Activated gamma-delta T cell treated with Interleukin-2 at 50 U/mL for 16 hours (primary cell): Measurements from ENCODE around the gene SPDYE6.
"Not testable (repeated sequence)": the region's sequence is repeated elsewhere in the genome, so short reads cannot be mapped to it uniquely, and the experiment has no call there.

Experiments
- DNase-seq: peaks from one replicate; pipeline ENCODE4 v3.0.0-alpha.2; 2020

The SPDYE6 gene

DNA sequence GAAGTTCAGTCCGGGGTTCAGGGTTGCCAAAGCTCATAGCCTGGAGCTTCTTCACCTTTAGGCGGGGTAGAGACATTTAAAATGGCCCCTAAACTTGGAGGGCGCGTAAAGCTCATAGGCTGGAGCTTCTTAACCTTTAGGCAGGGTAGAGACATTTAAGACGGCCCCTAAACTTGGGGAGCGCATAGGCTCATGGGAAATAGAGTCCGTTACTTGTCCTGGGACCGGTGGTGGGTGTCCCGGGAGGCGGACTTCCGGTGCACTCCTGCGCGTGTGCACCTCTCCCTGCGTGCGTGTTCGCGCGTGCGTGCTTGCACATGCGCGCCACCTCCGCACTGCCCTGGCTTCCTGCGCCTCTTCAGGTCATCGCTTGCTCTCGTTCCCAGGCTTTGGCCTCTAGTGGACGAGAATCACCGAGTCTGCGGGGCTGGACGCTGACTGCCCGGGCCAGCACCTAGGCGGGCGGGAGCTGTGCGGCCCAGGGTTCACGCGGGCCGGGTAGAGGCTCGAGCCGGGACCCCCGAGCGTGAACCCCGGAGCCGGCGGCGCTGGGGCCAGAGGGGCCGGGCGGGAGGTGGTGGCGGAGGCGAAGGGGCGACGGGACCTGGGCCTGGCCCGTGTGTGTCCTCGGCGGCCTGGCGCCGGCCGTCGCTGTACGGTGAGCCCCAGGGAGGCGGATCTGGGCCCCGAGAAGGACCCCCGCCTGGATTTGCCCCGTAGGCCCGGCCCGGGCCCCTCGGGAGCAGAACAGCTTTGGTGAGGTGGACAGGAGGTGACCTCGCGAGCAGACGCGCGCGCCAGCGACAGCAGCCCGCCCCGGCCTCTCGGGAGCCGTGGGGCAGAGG, 7.5 kb upstream of the SPDYE6 start:
- peak; percentile 93 for DNase-seq

DNA sequence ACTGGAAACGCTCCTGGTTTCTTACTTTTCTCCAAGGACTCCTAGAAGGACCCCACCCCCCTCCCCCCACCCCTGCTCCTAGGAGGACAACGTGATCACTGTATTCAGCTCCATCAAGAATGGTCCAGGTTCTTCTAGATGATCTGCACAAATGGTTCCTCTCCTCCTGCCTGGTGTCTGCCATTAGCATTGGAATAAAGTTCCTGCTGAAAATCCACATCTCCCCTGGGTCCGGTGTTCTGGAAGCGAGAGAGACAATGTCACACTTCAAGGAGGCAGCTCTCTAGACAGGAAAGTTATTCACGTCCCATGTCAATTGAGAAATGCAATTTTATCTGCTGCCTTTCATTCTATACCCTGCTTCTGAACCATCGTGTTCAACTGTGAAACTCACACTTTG, 9.3 kb downstream of the SPDYE6 start:
- DNase-seq = not testable (repeated sequence)

DNA sequence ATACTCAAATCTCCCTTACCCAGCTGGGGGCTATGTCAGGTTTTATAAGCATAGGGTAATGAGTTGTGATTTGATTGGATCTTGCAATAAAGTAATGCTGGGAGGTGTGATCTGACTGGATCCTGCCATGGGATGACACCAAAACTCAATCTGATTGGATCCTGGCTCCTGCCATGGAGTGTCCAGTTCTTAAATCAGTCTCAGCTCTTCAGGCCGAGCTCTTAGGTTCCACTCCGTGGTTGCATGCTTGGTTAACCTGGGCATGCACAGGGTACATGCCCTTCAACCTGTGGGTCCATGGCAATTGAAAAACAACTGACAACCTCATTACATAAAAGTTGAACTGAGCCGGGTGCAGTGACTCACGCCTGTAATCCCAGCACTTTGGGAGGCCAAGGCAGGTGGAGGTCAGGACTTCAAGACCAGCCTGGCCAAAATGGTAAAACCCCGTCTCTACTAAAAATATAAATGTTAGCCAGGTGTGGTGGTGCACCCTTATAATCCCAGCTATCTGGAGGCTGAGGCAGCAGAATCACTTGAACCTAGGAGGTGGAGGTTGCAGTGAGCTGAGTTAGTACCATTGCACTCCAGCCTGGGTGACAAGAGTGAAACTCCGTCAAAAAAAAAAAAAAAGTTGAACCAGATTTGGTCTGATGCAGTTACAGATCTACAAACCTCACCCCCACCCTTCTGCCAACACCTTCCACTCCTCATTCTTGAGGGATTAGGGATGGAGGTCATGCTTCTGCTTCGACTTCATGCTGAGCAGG, 15.5 kb downstream of the SPDYE6 start:
- not testable (repeated sequence) for DNase-seq

DNA sequence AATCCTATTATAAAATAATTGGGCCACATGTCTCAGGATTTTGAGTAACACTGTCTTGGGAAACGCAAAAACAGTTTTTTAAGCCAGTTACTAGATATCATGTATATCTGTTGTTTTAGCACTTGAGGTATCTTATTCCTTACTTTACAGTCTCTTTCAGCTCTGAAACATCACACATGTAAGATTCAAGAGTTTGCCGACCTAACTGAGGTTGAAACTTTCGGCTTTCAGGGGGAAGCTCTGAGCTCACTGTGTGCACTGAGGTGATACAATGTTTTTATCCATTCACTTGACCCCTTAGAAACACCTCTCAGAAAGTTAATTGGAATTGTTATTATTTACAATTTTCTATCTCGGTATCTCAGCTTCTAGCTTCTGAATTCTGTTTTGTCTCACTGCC, 18.8 kb downstream of the SPDYE6 start:
- not testable (repeated sequence) for DNase-seq

DNA sequence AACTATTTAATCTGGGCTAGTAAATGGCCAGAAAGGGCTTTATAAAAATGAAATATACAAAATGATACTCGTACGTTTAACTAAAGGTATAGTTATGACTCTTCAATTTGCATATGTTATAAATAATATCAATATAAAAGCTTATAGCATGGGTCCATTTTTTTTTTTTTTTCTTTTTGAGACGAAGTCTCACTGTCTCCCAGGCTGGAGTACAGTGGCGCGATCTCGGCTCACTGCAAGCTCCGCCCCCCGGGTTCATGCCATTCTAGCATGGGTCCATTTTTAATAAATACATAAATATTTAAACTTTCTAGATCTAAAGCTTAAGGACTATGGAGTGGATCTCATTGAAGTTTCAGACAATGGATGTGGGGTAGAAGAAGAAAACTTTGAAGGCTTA, 19.2 kb downstream of the SPDYE6 start:
- DNase-seq = not testable (repeated sequence)

DNA sequence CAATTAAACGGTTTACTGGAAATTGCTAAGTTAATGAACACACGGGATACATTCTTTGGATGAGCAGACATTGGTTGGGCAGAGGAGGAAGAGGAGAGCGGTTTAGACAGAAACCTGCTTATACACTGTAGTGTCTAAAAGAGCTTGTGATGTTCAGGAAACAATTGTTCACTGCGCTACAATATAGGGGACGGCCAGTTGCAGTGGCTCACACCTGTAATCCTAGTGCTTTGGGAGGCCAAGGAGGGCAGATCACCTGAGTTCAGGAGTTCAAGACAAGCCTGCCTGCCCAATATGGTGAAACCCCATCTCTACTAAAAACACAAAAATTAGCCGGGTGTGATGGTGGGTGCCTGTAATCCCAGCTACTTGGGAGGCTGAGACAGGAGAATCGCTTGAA, 20.7 kb downstream of the SPDYE6 start:
- DNase-seq = not testable (repeated sequence)

DNA sequence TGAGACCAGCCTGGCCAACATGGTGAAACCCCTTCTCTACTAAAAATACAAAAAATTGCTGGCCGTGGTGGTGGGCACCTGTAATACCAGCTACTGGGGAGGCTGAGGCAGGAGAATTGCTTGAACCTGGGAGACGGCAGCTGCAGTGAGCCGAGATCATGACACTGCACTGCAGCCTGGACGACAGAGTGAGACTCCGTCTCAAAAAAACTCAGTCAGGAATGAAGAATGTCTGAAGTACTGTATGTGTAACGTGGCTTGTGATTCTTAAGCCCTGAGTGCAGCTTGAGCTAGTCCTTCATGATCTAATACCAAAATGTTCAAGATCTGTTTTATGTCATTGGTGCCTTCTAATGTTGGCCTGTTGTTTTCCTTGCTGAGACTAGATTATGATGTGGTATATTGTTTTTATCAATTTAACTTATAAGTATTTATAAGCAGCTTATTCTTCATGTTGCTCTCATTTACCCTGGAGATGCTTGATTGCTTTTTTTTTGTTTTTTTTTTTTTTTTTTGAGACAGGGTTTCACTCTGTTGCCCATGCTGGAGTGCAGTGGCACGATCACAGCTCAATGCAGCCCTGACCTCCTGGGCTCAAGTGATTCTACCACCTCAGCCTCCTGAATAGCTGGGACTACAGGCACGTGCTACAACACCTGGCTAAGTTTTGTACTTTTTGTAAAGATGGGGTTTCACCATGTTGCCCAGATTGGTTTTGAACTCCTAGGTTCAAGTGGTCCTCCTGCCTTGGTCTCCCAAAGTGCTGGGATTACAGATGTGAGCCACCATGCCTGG, 25.4 kb downstream of the SPDYE6 start:
- DNase-seq = not testable (repeated sequence)

DNA sequence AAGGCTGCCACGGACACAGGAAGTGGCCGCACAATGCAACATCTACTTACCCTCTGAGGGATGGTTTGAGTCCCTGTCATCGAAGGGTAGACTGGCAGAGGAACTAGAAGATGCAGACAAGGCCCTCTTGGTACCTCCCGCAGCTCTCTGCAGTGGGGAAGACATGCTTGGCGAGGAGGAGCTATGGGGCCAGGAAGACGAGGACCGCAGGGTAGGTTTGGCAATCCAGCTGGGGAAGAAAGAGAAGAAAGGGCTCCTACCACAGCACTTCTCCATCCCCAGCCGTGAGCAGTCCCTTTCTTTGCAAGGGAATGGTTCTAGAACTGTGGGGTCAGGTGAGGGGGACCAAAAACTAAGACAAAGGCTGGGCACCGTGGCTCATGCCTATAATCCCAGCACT, 26.9 kb downstream of the SPDYE6 start:
- DNase-seq = not testable (repeated sequence)

DNA sequence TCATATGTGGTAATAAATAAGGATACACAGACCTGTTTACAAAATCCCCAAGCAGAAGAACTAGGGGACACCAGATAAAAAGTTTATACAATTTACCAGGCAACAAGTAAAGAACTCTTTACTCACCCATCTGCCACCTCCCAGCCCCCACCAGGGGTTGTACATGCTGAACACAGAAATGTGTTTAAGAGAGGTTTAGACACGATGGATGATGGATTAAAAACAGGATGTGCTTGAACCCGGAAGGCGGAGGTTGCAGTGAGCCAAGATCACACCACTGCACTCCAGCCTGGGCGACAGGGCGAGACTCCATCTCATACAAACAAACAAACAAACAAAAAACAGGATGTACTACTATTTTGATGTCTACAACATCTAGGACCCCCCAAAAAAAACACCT, 27.4 kb downstream of the SPDYE6 start:
- DNase-seq = not testable (repeated sequence)

DNA sequence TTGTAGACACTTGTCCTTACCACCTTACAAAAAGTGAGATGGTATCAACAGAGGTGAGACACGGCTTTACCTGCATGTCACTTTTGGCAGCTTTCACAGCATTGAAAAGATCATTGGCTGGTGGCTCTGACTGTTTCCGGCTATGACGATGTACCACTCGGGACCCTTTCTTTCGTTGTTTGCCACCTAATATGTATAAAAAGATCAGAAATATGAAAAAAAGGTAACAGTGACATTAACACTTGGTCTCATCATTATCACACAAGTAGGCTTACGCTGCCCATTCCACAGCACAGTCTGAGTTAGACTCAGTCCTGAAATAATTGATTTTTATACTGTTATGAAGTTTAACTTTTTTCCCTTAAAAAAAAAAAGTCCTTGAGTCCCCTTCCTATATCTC, 29.1 kb downstream of the SPDYE6 start:
- not testable (repeated sequence) for DNase-seq

DNA sequence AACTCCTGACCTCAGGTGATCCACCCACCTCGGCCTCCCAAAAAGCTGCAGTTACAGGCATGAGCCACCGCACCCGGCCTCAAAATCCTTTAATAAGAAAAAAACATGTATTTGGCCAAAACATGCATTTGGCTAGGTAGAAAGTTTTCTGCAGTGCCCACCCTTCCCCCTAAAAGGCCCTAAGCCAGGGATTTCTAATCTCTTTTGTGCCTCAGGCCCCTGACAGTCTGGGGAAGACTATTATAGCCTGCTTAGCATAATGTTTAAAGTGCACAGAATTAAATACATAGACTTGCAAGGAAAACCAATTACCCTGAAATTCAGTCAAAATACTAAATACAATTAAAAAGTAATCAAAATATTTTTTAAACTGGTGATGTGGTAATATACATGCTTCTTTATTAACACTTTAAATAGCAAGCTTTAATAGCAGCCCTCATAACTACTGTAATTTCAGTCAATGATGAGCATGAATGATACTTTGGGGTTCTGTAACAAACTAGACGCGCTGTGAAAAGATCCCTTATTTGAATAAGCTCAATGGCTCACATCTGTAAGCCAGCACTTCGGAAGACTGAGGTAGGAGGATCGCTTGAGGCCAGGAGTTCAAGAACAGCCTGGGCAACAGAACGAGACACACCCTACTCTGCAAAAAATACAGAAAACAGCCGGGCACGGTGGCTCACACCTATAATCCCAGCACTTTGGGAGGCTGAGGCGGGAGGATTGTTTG, 29.9 kb downstream of the SPDYE6 start:
- no peak for DNase-seq

DNA sequence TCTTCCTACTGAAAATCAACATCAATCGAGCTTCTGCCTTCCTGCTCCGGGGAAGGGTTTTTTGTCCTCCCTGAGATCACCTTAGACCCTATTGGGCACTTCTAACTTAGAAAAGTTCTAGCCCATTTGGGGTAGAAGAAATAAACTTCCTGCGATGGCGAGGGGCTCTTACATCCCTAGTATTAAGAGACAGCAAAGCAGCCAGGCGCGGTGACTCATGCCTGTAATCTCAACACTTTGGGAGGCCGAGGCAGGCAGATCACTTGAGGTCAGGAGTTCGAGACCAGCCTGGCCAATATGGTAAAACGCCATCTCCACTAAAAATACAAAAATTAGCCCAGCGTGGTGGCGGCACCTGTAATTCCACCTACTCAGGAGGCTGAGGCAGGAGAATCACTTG, 31.1 kb downstream of the SPDYE6 start:
- not testable (repeated sequence) for DNase-seq

DNA sequence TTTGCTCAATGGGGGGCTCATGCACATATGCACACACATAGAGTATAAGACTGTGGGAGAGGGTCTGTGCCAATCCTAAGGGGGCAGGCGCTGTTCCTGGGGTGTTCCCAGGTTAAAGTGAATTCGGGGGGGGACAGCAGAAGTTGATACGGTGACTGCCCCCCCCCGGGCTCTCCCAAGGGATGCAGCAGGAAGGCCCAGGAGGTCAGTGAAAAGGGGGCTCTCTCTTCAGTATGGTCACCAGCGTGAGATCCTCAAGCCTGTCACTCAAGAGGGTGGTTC, 32.4 kb downstream of the SPDYE6 start:
- DNase-seq = no peak

DNA sequence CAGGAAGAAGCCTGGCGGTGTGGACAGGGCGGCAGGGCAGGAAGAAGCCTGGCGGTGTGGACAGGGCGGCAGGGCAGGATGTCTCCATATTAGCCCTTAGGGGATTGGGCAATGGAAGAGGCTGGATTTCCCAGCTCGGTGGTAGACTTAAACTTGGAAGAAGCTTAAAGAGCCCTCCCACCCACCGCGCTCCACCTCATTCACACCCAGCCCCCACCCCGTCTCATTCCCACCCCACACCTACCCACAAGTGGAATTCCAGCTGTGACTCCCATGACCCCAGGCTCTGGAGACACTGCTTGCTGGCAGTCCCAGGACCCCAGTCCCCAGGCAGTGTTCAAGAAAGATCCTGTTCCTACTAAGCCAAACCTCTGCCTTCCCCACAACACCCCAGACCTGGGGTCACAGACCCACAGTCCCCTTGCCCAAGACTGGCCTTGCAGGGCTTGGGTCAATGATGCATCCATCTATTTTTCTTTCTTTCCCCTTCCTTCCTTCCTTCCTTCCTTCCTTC, 34.0 kb downstream of the SPDYE6 start:
- DNase-seq = no peak

DNA sequence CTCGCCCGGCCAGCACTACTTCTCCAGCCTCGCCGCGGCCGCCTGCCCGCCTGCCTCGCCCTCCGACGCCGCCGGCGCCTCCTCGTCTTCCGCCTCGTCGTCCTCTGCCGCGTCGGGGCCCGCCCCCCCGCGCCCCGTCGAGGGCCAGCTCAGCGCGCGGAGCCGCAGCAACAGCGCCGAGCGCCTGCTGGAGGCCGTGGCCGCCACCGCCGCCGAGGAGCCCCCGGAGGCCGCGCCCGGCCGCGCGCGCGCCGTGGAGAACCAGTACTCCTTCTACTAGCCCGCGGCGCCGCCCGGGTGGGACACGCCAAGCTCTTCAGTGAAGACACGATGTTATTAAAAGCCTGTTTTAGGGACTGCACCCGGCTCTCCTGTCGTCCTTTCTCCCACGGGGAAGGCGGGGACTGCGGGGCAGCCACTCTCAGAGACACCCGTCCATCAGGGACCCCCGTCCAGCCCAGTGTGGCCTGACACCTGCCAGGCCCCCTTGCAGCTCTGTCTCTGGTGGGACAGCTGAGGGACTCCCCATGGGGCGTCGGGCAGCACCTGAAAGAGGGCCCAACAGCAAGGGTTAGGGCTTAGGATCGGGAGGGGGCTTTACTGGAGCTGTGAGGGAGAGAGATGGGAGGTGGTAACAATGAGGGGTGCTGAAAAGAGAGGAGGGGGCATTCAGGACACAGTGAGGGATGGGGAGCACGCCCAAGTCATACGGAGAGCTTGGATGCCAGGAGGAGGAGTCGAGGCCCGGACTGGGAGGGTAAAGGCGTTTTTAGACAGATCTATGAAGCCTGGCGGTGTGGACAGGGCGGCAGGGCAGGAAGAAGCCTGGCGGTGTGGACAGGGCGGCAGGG, 34.7 kb downstream of the SPDYE6 start:
- no peak for DNase-seq

DNA sequence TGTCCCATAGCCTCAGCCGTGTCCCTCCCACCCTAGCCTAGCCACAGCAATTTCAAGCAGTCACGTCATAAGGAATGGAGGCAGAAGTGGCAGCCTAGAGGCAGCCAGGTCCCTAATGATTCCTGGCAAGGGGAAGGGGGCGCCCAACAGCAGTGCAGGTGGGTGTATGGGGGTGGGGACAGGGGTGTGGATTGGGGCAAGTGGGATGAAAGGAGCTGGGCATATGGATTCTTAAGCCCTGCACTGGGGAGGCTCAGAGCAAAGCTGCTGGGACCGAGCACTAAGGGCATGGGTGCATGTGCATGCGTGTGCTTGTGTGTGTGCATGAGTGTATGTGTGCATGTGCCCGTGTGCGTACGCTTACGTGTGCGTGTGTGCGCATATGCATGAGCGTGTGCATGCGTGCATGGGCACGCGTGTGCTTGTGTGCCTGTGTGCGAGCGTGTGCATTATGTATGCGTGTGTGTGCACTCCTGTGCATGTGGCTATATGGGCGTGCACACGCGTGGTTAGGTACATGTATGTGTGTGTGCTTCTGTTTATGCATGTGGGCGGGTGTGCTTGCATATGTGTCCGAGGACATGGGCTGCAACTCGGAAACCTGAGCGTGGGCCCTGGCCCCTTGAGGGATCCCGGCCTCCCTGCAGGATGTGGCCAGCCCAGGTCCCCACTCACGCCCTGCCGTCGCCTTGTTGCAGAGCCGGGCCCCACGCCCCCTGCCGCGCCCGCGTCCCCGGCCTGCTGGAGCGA, 35.5 kb downstream of the SPDYE6 start:
- DNase-seq = no peak

DNA sequence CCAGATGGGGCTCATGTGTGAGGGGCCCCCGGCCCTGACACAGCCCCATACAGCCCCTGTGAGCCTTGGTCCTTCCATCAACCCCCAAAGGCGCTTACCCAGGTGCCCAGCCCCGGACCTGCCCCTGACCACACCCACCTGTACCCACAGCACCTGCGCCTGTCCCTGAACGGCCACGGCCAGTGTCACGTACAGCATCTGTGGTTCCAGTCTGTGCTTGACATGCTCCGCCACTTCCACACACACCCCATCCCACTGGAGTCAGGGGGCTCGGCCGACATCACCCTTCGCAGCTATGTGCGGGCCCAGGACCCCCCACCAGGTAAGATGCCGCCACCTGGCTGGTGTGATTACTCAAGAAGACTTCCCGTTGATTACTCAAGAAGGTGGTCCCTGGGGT, 36.1 kb downstream of the SPDYE6 start:
- no peak for DNase-seq

DNA sequence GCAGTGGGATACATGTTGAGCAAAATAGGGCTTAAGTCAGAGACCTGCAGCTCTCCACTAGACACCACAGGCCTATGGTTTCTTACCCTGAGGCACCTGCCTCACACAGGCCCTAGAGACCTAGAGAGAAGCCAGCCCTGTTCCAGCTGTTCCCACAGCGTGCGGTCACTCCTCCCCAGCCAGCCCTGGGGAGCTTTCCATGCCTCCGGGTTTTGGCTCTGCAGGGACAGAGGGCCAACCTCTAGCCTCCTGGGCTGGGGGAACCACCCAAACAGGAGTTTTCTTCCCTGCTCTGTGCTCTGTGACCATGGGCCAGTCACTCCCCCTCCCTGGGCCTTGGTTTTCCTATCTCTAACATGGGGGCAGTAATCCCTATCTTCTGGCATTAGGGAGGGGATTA, 36.6 kb downstream of the SPDYE6 start:
- DNase-seq = no peak

DNA sequence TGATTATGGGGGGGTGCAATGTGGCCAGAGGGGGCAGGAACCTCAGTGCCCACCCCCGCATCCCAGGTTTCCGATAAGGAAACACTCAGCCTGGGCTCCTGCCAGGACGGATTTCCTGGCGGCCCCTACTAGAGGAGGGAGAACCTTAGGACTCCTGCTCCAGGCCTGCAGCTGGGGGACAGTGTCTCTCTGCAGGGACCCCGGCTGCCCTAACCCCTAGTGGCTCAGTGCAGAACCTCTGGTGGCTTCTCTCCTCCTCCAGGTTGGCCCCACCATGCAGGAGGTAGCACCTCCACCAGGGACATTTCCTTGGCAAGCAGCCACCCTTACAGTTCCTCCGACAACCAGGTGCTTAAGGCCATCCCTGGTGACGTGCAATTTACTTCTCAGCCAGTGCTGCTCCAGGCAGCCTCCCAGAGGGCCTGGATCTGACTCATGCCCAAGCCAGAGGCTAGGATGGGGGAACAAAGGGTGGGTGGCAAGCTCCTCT, 37.7 kb downstream of the SPDYE6 start:
- DNase-seq = no peak

DNA sequence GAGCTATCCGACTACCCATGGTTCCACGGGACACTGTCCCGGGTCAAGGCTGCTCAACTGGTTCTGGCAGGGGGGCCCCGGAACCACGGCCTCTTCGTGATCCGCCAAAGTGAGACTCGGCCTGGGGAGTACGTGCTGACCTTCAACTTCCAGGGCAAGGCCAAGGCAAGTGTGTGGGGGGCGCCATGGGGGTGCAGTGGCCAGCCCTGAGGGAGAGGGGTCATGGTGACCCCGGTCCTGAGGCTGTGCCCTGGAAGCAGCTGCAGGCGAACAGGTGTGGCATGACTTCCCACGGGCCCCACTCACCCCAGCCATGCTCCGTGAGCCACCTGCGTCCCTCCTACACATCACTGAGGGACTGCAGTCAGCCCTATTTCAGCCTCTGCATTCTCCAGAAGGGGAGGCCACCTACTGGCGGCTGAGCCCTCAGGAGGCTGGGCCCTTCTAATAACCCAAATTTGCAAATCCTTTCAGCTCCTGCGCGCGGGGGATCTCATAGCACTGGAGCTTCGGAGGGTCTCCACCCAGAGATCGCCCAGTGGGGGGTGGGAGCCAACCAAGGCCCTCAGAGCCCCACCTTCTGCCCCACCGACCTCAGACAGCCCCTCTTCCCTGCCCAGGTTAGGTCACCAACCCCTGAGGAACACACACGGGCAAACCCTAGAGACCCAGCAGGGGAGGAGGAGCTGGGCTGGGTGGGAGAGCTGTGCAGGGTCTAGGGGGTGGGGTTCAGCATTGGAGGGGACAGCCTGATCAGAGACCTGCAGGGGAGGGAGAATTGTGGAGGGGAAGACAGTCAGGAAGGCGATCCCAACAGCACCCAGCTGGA, 38.8 kb downstream of the SPDYE6 start:
- DNase-seq = no peak
